Fibroblast of skin of abdomen (primary cell): ENCODE measurements around the gene SSR3.
"Not testable (repeated sequence)": the region's sequence is repeated elsewhere in the genome, so short reads cannot be mapped to it uniquely, and the experiment has no call there.

Source experiments
- DNase-seq: peaks from one replicate; pipeline ENCODE4 v3.0.0-alpha.2; 2013

Gene SSR3

GRCh38 chr3:156575641-156576040, 20.7 kb upstream of the SSR3 start:
- DNase-seq: no peak

- DNase-seq: not testable (repeated sequence)
Measured at GRCh38 chr3:156569881-156570280, 15.0 kb upstream of the SSR3 start.

GRCh38 chr3:156569016-156569415, 14.1 kb upstream of the SSR3 start:
- not testable (repeated sequence) for DNase-seq

GRCh38 chr3:156563900-156564682, 9.2 kb upstream of the SSR3 start:
- no peak for DNase-seq

- DNase-seq: not testable (repeated sequence)
Measured at GRCh38 chr3:156562486-156562885, 7.6 kb upstream of the SSR3 start.

GRCh38 chr3:156561533-156561932, 6.6 kb upstream of the SSR3 start:
- no peak for DNase-seq

- no peak for DNase-seq
Measured at GRCh38 chr3:156559321-156559720, 4.4 kb upstream of the SSR3 start.

GRCh38 chr3:156558389-156558788, 3.5 kb upstream of the SSR3 start:
- DNase-seq: no peak

GRCh38 chr3:156554515-156554841, 439 bp downstream of the SSR3 start:
- DNase-seq: no peak

GRCh38 chr3:156553705-156554356, 1.1 kb downstream of the SSR3 start:
- DNase-seq: peak; percentile 82

- DNase-seq: no peak
Measured at GRCh38 chr3:156552973-156553372, 1.9 kb downstream of the SSR3 start.

- DNase-seq: peak; percentile 89
Measured at GRCh38 chr3:156551746-156552145, 3.2 kb downstream of the SSR3 start.

- peak; percentile 55 for DNase-seq
Measured at GRCh38 chr3:156551261-156551660, 3.7 kb downstream of the SSR3 start.

GRCh38 chr3:156548902-156549301, 6.0 kb downstream of the SSR3 start:
- DNase-seq: no peak

GRCh38 chr3:156548041-156548687, 6.8 kb downstream of the SSR3 start:
- DNase-seq: no peak

- DNase-seq: peak; percentile 29
Measured at GRCh38 chr3:156547637-156548036, 7.3 kb downstream of the SSR3 start.

- DNase-seq: no peak
Measured at GRCh38 chr3:156543043-156543555, 11.8 kb downstream of the SSR3 start.

GRCh38 chr3:156542101-156543042, 12.5 kb downstream of the SSR3 start:
- no peak for DNase-seq

GRCh38 chr3:156539802-156540201, 15.1 kb downstream of the SSR3 start:
- DNase-seq: no peak

- no peak for DNase-seq
Measured at GRCh38 chr3:156539051-156539450, 15.9 kb downstream of the SSR3 start.

- DNase-seq: no peak
Measured at GRCh38 chr3:156536524-156537316, 18.2 kb downstream of the SSR3 start.

GRCh38 chr3:156535798-156536197, 19.1 kb downstream of the SSR3 start:
- no peak for DNase-seq
